Lower leg skin (tissue), 4 donors: ENCODE data around the gene ALDH7A1. TPM values are rescaled to one million over a fixed set of nuclear protein-coding genes. Genes with fewer than 3 reads are reported as not detected.
"Not testable (repeated sequence)": the region's sequence is repeated elsewhere in the genome, so short reads cannot be mapped to it uniquely, and the experiment has no call there.

Experiments
- DNase-seq, 2 donors: peaks; one replicate each; pipeline ENCODE4 v3.0.0-alpha.2; 2019; ENCODE audit warnings: low spot score in 2 of 2
- H3K4me3 ChIP-seq: fragments of 200-600 bp; sonication (generic); 2 replicates; pipeline ENCODE4 v1.5.1; 2017; ENCODE audit warnings: mild to moderate bottlenecking, low read depth; ENCODE audit not compliant: poor library complexity, severe bottlenecking
- POLR2A ChIP-seq, 2 donors: fragments of 450-650 bp; IDR thresholded peaks; one replicate each; pipeline ENCODE4 v1.6.1; 2016 to 2017; ENCODE audit warnings: antibody characterized with exemption in 2 of 2, mild to moderate bottlenecking in 1 of 2, moderate library complexity in 1 of 2
- WGBS, 2 donors: methylation state at CpG; one replicate each; pipeline ENCODE4 v1.1.5; 2018; 5-methylcytosine and 5-hydroxymethylcytosine counted together
- intact Hi-C: fragments of 100-400 bp; cut with DNase I; formaldehyde crosslinking; loops from one replicate; pipeline ENCODE4 v1.15.0; 2023; ENCODE audit warnings: low total_unique reads
- total RNA-seq, 4 donors: library from RNA; depleted of rRNA; stranded (reverse); fragments of >200 nt; gene quantifications; one replicate each; pipeline ENCODE4 v1.1.0, GENCODE V29; 2016
- TF ChIP-seq, protein P1 (sequence below), 3 donors: fragments of 450-650 bp; IDR thresholded peaks; one replicate each; pipeline ENCODE4 v1.5.1; 2016; ENCODE audit warnings: antibody characterized with exemption in 3 of 3, mild to moderate bottlenecking in 3 of 3, moderate library complexity in 2 of 3

Gene ALDH7A1
- total RNA-seq, 4 donors from 2014 or later = 26.1 to 36.2 (median 31.4) TPM

- TF ChIP-seq POLR2A (IDR thresholded peaks at IDR 0.05) = no peak
- TF ChIP-seq, protein P1, sequence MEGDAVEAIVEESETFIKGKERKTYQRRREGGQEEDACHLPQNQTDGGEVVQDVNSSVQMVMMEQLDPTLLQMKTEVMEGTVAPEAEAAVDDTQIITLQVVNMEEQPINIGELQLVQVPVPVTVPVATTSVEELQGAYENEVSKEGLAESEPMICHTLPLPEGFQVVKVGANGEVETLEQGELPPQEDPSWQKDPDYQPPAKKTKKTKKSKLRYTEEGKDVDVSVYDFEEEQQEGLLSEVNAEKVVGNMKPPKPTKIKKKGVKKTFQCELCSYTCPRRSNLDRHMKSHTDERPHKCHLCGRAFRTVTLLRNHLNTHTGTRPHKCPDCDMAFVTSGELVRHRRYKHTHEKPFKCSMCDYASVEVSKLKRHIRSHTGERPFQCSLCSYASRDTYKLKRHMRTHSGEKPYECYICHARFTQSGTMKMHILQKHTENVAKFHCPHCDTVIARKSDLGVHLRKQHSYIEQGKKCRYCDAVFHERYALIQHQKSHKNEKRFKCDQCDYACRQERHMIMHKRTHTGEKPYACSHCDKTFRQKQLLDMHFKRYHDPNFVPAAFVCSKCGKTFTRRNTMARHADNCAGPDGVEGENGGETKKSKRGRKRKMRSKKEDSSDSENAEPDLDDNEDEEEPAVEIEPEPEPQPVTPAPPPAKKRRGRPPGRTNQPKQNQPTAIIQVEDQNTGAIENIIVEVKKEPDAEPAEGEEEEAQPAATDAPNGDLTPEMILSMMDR (IDR thresholded peaks at IDR 0.05) = no peak
- DNase-seq = no peak
- intact Hi-C loops = no loop called here
- no peak overlapping the region for H3K4me3 ChIP-seq
Measured at GRCh38 chr5:126521130-126521529, 73.9 kb downstream of the ALDH7A1 start.

- DNase-seq = no peak
- intact Hi-C loops = no loop called here
- no peak overlapping the region for H3K4me3 ChIP-seq
- TF ChIP-seq, protein P1 (IDR thresholded peaks at IDR 0.05) = no peak
- TF ChIP-seq POLR2A (IDR thresholded peaks at IDR 0.05) = no peak
Measured at GRCh38 chr5:126520593-126520953, 74.4 kb downstream of the ALDH7A1 start.

DNA sequence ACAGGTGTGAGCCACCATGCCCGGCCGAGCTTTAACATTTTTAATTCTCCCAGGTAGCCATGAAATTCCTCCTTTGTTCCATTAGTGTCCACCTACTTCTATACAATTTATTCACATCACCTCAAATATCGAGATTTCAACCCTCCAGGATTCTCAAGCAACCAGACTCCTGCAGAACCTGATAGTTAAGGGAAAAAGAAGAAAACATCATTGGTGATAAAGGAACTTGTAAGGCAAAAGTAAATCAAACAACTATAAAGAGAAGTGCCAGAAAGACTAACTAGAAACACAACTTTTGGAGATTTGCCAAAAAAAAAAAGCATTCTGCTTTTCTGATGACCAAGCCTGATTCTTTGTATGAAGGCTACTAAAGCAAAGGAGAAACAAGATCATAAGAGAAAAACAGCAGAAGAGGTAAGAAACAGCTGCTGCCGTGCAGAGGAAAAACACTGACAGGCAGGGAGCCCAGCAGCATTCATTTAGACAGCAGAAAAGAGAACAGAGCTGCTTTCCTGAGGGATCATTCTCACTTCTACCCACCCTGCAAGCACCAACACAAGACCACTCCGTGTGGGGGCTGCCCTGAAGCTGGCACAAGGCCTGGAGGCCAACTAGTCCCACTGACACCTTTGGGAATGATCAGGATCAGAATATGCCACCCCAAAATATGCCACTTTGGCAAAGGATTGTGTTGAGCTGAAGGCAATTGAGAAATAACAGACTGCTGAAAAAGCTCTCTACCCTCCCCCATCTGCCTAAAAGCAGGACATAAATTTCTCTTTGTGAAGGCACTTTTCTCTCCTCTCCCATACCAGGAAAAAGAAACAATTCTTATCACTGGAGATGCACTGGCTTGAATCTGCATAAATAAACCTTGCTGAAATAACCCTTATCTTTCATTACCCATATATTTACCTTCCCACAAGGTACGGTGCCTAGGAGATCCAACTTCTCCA, 75.1 kb downstream of the ALDH7A1 start:
- WGBS, 2 donors = 21 to 27% methylated on average over 6 of the region's 6 CpGs
- DNase-seq = no peak
- no peak overlapping the region for H3K4me3 ChIP-seq
- TF ChIP-seq POLR2A (IDR thresholded peaks at IDR 0.05) = no peak
- TF ChIP-seq, protein P1 (IDR thresholded peaks at IDR 0.05) = no peak
- intact Hi-C loops = no loop called here

- WGBS, 2 donors = 35 to 40% methylated on average over 4 of the region's 4 CpGs
- H3K4me3 ChIP-seq, intact Hi-C loops, DNase-seq: not testable (repeated sequence)
Measured at GRCh38 chr5:126519223-126519622, 75.8 kb downstream of the ALDH7A1 start.

DNA sequence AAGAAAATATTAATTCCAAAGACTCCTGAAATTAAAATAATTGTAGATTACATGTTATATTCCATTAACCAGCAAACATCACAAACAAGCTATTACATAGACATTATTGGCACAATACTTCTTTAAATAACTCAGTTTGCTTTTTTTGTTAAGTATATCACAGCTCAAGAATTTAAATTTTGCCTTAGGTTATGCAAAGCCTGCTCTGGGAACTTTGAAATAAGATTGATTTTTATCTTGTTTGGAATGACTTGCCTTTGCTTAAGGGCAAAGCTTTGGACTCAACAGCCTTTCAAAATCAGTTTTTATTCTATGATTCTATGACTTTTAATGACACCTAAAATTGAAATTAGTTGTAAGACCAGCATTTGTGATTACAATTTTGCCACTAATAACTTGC, 78.2 kb downstream of the ALDH7A1 start:
- no peak for DNase-seq
- TF ChIP-seq, protein P1 (IDR thresholded peaks at IDR 0.05) = no peak
- intact Hi-C loops = no loop called here
- no peak overlapping the region for H3K4me3 ChIP-seq

DNA sequence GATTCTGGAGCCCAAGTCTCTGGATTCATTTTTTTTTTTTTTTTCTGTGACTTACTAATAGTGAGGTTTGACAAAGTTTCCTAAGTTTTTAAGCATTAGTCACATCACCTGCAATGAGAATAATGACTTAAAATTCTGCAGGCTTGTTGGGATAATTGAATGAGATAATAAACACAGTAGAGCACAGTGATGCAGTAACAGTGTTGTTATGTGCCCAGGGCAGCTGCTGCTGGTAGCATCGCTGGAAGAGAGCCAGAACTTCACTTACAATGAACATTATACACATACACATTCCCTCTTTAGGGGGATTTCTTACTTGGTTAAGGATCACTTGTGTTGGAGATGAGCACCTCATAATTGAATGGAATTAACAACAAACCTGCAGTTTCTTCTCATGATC, 78.9 kb downstream of the ALDH7A1 start:
- no peak for DNase-seq
- intact Hi-C loops = no loop called here
- 25 to 47% methylated on average over 1 of the region's 1 CpG for WGBS, 2 donors
- no peak overlapping the region for H3K4me3 ChIP-seq
- no peak for TF ChIP-seq POLR2A (IDR thresholded peaks at IDR 0.05)
- TF ChIP-seq, protein P1 (IDR thresholded peaks at IDR 0.05) = no peak
